Peyer's patch (tissue), 4 donors: Measurements from ENCODE around the gene TNPO3.

Experiments
- POLR2A ChIP-seq, 2 donors: fragments of 450-650 bp; IDR thresholded peaks; one replicate each; pipeline ENCODE4 v1.5.1; 2017; ENCODE audit warnings: antibody characterized with exemption in 2 of 2, mild to moderate bottlenecking in 2 of 2, moderate library complexity in 2 of 2
- TF ChIP-seq, protein P1 (sequence below), 6 experiments: fragments of 450-650 bp in 4 of 6; fragments of 200-600 bp in 2 of 6; sonication (generic) in 1 of 6; IDR thresholded peaks; one replicate each; pipeline ENCODE4 v1.5.1; 2017 to 2019; ENCODE audit warnings: antibody characterized with exemption in 6 of 6, mild to moderate bottlenecking in 3 of 6, moderate library complexity in 1 of 6

DNA sequence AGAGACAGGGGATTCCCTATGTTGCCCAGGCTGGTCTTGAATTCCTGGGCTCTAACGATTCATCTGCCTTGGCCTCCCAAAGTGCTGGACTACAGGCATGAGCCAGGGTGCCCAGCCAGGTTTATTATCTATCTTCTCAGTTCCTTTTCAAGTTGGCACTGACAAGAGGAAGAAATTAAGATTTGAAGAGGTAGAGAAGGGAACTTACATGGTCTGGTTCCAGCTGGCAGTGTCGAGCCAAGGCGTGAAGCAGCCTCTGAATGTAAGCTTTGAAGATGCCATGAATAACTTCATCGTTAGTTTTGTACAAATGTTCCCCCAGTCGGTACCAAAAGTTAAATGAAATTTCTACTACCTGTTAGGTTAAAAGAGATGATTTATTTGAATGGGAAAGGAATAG is 57.7 kb downstream of the TNPO3 start:
- TF ChIP-seq, protein P1, sequence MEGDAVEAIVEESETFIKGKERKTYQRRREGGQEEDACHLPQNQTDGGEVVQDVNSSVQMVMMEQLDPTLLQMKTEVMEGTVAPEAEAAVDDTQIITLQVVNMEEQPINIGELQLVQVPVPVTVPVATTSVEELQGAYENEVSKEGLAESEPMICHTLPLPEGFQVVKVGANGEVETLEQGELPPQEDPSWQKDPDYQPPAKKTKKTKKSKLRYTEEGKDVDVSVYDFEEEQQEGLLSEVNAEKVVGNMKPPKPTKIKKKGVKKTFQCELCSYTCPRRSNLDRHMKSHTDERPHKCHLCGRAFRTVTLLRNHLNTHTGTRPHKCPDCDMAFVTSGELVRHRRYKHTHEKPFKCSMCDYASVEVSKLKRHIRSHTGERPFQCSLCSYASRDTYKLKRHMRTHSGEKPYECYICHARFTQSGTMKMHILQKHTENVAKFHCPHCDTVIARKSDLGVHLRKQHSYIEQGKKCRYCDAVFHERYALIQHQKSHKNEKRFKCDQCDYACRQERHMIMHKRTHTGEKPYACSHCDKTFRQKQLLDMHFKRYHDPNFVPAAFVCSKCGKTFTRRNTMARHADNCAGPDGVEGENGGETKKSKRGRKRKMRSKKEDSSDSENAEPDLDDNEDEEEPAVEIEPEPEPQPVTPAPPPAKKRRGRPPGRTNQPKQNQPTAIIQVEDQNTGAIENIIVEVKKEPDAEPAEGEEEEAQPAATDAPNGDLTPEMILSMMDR (IDR thresholded peaks at IDR 0.05): no peak
- no peak for TF ChIP-seq POLR2A (IDR thresholded peaks at IDR 0.05)
